DMS 273 (cell line): ENCODE data around the gene EPS8L2.

Source experiments
- DNase-seq: peaks from one replicate; lab custom pipeline; 2025; ENCODE audit not compliant: unreplicated experiment; lab: John Stamatoyannopoulos, UW

EPS8L2 gene

DNA sequence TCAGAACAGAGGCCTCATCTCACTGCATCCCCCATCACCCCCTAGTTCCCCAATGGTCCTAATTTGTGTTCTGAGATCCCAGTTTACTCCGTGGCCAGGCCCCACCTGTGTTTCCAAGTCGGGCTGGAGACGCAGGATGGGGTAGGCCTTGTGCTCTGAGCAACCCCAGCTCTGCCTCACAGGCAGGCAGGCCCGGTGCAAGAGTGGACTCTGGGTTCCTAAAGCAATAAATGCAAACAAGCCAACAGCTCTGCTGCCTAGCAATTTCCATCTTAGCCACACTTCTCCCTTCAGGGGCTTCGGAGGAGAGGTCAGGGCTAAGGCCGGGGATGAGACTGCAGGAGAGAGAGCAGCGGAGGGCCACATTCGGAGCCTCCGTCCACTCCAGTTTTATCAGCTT, 2.5 kb upstream of the EPS8L2 start:
- DNase-seq = no peak

- no peak for DNase-seq
Observed at GRCh38 chr11:704228-704674, 1.8 kb upstream of the EPS8L2 start.

GRCh38 chr11:704781-705645, 1.0 kb upstream of the EPS8L2 start:
- DNase-seq = no peak

- DNase-seq = no peak
Observed at GRCh38 chr11:706439-706956, 467 bp downstream of the EPS8L2 start.

DNA sequence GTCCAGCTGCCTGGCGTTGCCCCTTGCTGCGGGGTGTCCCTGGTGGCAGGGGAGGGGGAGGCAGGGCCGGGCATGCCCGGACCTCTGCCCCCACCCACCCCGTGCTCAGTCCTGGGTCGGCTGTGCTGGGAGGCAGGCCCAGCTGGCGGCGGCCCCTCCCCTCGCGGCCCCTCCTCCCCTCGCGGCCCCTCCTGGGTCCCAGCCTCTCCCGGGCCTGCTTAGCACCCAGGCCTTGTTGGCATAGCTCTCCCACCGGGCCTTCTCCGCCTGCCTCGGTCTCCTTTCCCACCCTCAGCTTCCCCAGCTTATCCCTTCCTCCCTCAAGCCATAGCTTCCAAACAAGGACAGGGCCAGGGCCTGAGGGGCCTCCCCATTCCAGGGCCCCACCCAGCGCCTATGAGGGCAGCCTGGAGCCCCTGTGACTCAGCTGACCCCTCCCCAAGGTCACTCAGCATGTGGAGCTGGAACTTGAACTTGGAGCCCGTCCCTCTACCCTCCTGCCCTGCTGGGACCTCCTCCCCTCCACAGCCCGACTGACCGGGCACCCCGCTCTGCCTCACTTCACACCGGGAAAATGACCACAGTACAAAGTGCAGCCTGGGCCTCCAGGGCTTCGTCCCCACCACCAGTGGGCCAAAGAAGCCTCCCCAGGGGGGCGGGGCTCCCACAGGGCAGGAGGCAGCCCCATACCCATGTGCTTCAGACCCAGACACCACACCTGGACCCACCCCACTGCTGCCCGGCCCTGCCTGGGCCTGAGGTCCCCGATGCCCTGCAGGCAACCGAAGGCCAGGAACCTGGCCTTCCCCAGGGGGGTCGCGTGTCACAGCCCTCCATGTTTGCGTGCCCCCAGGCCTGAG, 1.2 kb downstream of the EPS8L2 start:
- DNase-seq = peak; percentile 43

DNA sequence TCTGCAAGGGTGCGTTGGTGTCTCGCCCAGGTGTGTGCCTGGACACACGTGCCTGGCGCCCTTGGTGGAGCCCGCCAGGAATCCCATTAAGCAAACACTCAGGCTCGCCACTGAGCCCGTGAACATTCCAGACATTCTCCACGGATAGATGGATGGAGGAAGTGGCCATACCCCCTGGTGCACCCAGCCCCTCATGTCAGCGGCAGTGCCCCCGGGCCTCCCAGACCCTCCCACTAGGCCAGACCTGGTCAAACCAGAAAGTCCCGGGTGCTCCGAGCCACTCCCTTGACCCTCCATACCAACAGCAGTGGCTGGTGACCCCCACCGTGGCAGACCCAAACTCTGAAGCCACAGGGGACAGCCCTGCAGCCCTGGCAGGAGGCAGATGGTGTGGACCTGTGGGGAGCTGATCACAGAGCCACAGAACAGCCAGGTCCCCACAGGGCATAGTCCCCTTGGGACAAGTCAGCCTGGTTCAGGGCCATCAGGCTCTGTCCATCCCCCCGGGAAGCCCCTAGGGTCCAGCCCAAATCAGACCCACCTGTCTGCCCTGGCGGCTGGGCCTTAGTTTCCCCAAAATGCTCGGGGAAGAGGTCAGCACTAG, 1.9 kb downstream of the EPS8L2 start:
- DNase-seq = no peak

GRCh38 chr11:708511-708910, 2.5 kb downstream of the EPS8L2 start:
- DNase-seq = no peak

DNA sequence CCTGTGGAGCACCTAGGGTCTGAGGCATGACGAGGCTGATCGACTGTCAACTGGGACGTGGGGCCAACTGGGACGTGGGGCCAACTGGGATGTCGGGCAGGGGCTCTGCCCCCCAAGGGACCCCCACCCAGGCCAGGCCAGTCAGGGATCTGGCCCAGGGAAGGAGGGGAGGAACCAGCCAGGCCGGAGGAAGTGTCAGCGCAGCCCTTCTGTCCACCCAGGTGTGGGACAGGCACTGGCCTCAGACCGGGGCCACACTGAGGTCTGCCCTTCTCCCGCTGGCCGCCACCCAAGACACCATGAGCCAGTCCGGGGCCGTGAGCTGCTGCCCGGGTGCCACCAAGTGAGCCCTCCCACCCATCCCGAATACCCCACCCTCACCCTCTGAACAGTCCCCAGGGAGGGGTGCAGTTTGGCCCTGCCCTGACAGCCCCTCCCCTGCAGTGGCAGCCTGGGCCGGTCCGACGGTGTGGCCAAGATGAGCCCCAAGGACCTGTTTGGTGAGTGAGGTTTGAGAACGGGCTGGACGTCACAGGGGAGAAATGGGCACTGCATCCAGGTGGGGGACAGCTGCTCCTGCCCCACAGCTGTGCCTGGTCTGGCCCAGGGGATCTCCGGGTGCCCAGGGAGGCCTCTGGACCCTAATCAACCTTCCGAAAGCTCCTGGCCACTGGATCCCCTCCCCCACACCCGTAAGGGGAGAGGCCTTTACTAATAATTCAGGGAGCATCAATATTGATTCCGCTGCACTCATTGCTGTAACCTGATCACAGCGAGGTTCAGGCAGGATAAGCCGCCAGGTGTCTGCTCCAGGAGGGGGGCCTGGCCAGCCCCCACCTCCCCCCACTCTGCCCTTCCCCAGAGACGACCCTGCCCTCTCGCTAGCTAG, 3.3 kb downstream of the EPS8L2 start:
- DNase-seq = no peak

GRCh38 chr11:714436-714835, 8.4 kb downstream of the EPS8L2 start:
- no peak for DNase-seq

- DNase-seq = no peak
Observed at GRCh38 chr11:719214-720016, 13.4 kb downstream of the EPS8L2 start.

GRCh38 chr11:720017-720641, 14.1 kb downstream of the EPS8L2 start:
- DNase-seq = no peak

- peak; percentile 46 for DNase-seq
Observed at GRCh38 chr11:720642-721246, 14.7 kb downstream of the EPS8L2 start.

- no peak for DNase-seq
Observed at GRCh38 chr11:721247-721740, 15.3 kb downstream of the EPS8L2 start.

DNA sequence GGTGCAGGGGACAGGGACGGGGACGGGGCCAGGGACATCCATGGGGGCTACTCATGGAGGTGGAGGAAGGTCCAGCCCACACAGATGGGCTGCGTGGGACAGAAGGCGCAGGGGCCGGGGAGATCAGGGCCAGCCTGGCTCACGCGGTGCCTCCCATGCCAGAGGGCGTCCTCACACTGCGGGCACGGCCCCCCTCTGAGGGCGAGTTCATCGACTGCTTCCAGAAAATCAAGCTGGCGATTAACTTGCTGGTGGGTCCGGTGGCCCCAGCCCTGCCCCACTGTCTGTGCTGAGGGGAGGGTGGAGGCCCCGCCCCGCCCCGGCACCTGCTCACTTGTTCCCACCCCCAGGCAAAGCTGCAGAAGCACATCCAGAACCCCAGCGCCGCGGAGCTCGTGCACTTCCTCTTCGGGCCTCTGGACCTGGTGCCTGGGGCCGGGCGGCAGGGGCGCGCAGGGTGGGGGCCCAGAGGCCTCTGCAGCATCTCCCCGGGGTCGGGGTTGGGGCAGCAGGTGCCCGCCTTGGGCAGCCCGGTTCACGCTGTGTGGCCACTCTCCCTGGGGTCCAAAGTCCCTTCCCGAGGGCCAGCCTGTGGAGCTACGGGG, 15.8 kb downstream of the EPS8L2 start:
- peak; percentile 62 for DNase-seq

DNA sequence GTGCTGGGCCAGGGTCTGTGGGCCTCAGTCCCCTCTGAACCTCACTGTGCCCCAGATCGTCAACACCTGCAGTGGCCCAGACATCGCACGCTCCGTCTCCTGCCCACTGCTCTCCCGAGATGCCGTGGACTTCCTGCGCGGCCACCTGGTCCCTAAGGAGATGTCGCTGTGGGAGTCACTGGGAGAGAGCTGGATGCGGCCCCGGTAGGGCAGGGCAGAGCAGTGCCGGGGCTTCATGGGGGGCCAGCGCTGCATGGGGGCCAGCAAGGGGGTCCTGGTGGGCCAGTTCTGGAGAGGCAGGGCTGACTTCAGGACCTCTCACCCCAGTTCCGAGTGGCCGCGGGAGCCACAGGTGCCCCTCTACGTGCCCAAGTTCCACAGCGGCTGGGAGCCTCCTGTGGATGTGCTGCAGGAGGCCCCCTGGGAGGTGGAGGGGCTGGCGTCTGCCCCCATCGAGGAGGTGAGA, 16.3 kb downstream of the EPS8L2 start:
- DNase-seq = no peak

- peak; percentile 52 for DNase-seq
Observed at GRCh38 chr11:723120-723883, 17.3 kb downstream of the EPS8L2 start.
